GM12878 (cell line): Measurements from ENCODE around the gene MYLIP. TPM values are rescaled to one million over a fixed set of nuclear protein-coding genes. Genes with fewer than 3 reads are reported as not detected.

Source experiments
- ATF7 ChIP-seq: fragments of 450-650 bp; IDR thresholded peaks from 2 replicates; pipeline ENCODE4 v1.6.1; 2016; ENCODE audit warnings: low read depth, mild to moderate bottlenecking
- BRCA1 ChIP-seq: IDR thresholded peaks from 2 replicates; pipeline ENCODE4 v1.6.1; 2011; ENCODE audit warnings: low read depth, low read length, improper control_type of control experiment
- GATAD2B ChIP-seq: fragments of 450-650 bp; conservative IDR thresholded peaks from 2 replicates; pipeline ENCODE4 v1.6.1; 2017; ENCODE audit warnings: low read depth, mild to moderate bottlenecking, moderate library complexity
- IKZF2 ChIP-seq, 2 experiments: fragments of 450-650 bp; IDR thresholded peaks; 2 replicates each; pipeline ENCODE4 v1.6.1; 2017; ENCODE audit warnings: mild to moderate bottlenecking in 2 of 2, moderate library complexity in 2 of 2
- NBN ChIP-seq: fragments of 450-650 bp; IDR thresholded peaks from 2 replicates; pipeline ENCODE4 v1.6.1; 2016
- RUNX3 ChIP-seq: IDR thresholded peaks from 2 replicates; pipeline ENCODE4 v1.6.1; 2012; ENCODE audit warnings: low read length, inconsistent platforms
- SIN3A ChIP-seq: IDR thresholded peaks from 2 replicates; pipeline ENCODE4 v1.6.1; 2012; ENCODE audit warnings: low read depth, low read length, improper control_type of control experiment
- SIX5 ChIP-seq: IDR thresholded peaks from 2 replicates; pipeline ENCODE4 v1.6.1; 2011; ENCODE audit warnings: mild to moderate bottlenecking, low read depth, low read length, moderate library complexity; ENCODE audit not compliant: severe bottlenecking
- SMAD1 ChIP-seq: fragments of 450-650 bp; IDR thresholded peaks from 2 replicates; pipeline ENCODE4 v1.6.1; 2018; ENCODE audit warnings: mild to moderate bottlenecking, low read depth; ENCODE audit not compliant: partially characterized antibody
- TARDBP ChIP-seq: IDR thresholded peaks from 2 replicates; pipeline ENCODE4 v1.6.1; 2016; ENCODE audit warnings: borderline replicate concordance
- polyA plus RNA-seq, 11 experiments: library from polyadenylated mRNA; depleted of rRNA in 4 of 11; unstranded in 6 of 11; stranded (reverse) in 5 of 11; fragments of >200 nt; fragmentation: Nextera tagmentation in 4 of 11; fragmentation: Illumina TruSeq in 1 of 11; extraction: Ambion mirVana in 4 of 11; extraction: Trizol in 1 of 11; gene quantifications; 1 replicate in 1 of 11; 2 replicates in 10 of 11; pipeline versions ENCODE4 v1.2.1 to v1.2.3, GENCODE V29; 2011 to 2016; ENCODE audit warnings: inconsistent platforms in 2 of 11, missing spikeins in 2 of 11, low read depth in 1 of 11
- total RNA-seq, 4 experiments: library from RNA; depleted of rRNA in 3 of 4; stranded (reverse); fragments of >200 nt in 3 of 4; fragmentation: Illumina TruSeq in 1 of 4; extraction: Trizol in 1 of 4; gene quantifications; 2 replicates each; pipeline versions ENCODE4 v1.2.1 to v1.2.3, GENCODE V29; 2013 to 2021
- TF ChIP-seq, protein P1 (sequence below): fragments of 450-650 bp; IDR thresholded peaks from 2 replicates; pipeline ENCODE4 v1.6.1; 2016; ENCODE audit warnings: mild to moderate bottlenecking
- TF ChIP-seq, protein P2 (sequence below): fragments of 450-650 bp; IDR thresholded peaks from 2 replicates; pipeline ENCODE4 v1.6.1; 2017; ENCODE audit warnings: mild to moderate bottlenecking, moderate library complexity
- TF ChIP-seq, protein P3 (sequence below): fragments of 450-650 bp; IDR thresholded peaks from 2 replicates; pipeline ENCODE4 v1.6.1; 2017; ENCODE audit warnings: mild to moderate bottlenecking, moderate library complexity
- TF ChIP-seq, protein P4 (sequence below): IDR thresholded peaks from 2 replicates; pipeline ENCODE4 v1.6.1; 2012; ENCODE audit warnings: mild to moderate bottlenecking, low read depth, low read length

The MYLIP gene
- total and polyA plus RNA-seq, 10 of the 15 experiments (the other 5 are each of a cell fraction or from before 2014, with no cell fraction given) = 5.3 to 123 (median 12.5) TPM

DNA sequence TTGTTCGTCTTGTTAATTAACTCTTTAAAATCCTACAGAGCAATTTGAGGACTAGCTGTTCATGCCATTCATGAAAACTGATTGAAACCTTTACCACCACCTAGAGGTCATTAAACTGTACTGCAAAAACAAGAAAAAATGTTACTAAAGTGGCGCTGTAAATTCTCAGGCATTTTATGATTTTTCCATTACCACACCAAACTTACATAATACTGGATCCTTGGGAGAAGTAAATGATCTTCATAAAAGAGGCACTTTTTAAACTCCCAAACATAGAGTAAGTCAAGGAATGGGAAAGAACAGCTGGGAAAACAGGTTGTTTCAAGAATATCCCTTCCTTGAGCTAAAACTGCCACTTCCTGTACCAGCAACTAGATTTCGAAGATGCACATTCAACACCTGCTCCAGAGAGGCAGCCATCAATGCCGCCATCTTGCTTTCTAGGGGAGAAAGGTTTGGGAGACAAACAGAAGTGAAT lies 54.3 kb downstream of the MYLIP start (continued):
- TF ChIP-seq TARDBP (no peak), IKZF2 (IDR thresholded peaks at IDR 0.05) (no peak), GATAD2B (no peak), BRCA1 (no peak), SIN3A (no peak), NBN (no peak), RUNX3 (no peak), SIX5 (no peak), SMAD1 (no peak), ATF7 (peak; percentile 44; the same call in 1 of the 2 replicates)
- TF ChIP-seq, protein P1, sequence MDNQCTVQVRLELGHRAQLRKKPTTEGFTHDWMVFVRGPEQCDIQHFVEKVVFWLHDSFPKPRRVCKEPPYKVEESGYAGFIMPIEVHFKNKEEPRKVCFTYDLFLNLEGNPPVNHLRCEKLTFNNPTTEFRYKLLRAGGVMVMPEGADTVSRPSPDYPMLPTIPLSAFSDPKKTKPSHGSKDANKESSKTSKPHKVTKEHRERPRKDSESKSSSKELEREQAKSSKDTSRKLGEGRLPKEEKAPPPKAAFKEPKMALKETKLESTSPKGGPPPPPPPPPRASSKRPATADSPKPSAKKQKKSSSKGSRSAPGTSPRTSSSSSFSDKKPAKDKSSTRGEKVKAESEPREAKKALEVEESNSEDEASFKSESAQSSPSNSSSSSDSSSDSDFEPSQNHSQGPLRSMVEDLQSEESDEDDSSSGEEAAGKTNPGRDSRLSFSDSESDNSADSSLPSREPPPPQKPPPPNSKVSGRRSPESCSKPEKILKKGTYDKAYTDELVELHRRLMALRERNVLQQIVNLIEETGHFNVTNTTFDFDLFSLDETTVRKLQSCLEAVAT = no peak
- TF ChIP-seq, protein P2, sequence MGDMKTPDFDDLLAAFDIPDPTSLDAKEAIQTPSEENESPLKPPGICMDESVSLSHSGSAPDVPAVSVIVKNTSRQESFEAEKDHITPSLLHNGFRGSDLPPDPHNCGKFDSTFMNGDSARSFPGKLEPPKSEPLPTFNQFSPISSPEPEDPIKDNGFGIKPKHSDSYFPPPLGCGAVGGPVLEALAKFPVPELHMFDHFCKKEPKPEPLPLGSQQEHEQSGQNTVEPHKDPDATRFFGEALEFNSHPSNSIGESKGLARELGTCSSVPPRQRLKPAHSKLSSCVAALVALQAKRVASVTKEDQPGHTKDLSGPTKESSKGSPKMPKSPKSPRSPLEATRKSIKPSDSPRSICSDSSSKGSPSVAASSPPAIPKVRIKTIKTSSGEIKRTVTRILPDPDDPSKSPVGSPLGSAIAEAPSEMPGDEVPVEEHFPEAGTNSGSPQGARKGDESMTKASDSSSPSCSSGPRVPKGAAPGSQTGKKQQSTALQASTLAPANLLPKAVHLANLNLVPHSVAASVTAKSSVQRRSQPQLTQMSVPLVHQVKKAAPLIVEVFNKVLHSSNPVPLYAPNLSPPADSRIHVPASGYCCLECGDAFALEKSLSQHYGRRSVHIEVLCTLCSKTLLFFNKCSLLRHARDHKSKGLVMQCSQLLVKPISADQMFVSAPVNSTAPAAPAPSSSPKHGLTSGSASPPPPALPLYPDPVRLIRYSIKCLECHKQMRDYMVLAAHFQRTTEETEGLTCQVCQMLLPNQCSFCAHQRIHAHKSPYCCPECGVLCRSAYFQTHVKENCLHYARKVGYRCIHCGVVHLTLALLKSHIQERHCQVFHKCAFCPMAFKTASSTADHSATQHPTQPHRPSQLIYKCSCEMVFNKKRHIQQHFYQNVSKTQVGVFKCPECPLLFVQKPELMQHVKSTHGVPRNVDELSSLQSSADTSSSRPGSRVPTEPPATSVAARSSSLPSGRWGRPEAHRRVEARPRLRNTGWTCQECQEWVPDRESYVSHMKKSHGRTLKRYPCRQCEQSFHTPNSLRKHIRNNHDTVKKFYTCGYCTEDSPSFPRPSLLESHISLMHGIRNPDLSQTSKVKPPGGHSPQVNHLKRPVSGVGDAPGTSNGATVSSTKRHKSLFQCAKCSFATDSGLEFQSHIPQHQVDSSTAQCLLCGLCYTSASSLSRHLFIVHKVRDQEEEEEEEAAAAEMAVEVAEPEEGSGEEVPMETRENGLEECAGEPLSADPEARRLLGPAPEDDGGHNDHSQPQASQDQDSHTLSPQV = no peak
- TF ChIP-seq, protein P3, sequence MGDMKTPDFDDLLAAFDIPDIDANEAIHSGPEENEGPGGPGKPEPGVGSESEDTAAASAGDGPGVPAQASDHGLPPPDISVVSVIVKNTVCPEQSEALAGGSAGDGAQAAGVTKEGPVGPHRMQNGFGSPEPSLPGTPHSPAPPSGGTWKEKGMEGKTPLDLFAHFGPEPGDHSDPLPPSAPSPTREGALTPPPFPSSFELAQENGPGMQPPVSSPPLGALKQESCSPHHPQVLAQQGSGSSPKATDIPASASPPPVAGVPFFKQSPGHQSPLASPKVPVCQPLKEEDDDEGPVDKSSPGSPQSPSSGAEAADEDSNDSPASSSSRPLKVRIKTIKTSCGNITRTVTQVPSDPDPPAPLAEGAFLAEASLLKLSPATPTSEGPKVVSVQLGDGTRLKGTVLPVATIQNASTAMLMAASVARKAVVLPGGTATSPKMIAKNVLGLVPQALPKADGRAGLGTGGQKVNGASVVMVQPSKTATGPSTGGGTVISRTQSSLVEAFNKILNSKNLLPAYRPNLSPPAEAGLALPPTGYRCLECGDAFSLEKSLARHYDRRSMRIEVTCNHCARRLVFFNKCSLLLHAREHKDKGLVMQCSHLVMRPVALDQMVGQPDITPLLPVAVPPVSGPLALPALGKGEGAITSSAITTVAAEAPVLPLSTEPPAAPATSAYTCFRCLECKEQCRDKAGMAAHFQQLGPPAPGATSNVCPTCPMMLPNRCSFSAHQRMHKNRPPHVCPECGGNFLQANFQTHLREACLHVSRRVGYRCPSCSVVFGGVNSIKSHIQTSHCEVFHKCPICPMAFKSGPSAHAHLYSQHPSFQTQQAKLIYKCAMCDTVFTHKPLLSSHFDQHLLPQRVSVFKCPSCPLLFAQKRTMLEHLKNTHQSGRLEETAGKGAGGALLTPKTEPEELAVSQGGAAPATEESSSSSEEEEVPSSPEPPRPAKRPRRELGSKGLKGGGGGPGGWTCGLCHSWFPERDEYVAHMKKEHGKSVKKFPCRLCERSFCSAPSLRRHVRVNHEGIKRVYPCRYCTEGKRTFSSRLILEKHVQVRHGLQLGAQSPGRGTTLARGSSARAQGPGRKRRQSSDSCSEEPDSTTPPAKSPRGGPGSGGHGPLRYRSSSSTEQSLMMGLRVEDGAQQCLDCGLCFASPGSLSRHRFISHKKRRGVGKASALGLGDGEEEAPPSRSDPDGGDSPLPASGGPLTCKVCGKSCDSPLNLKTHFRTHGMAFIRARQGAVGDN = peak; percentile 16; the same call in 1 of the 2 replicates
- TF ChIP-seq, protein P4, sequence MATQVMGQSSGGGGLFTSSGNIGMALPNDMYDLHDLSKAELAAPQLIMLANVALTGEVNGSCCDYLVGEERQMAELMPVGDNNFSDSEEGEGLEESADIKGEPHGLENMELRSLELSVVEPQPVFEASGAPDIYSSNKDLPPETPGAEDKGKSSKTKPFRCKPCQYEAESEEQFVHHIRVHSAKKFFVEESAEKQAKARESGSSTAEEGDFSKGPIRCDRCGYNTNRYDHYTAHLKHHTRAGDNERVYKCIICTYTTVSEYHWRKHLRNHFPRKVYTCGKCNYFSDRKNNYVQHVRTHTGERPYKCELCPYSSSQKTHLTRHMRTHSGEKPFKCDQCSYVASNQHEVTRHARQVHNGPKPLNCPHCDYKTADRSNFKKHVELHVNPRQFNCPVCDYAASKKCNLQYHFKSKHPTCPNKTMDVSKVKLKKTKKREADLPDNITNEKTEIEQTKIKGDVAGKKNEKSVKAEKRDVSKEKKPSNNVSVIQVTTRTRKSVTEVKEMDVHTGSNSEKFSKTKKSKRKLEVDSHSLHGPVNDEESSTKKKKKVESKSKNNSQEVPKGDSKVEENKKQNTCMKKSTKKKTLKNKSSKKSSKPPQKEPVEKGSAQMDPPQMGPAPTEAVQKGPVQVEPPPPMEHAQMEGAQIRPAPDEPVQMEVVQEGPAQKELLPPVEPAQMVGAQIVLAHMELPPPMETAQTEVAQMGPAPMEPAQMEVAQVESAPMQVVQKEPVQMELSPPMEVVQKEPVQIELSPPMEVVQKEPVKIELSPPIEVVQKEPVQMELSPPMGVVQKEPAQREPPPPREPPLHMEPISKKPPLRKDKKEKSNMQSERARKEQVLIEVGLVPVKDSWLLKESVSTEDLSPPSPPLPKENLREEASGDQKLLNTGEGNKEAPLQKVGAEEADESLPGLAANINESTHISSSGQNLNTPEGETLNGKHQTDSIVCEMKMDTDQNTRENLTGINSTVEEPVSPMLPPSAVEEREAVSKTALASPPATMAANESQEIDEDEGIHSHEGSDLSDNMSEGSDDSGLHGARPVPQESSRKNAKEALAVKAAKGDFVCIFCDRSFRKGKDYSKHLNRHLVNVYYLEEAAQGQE = no peak
